GM10847 (cell line): ENCODE data around the gene SLC35E2B.

Experiments used
- POLR2A ChIP-seq: IDR thresholded peaks from 2 replicates; pipeline ENCODE4 v1.6.1; 2011; ENCODE audit not compliant: insufficient read length; ENCODE audit errors: extremely low read depth

Gene SLC35E2B

DNA sequence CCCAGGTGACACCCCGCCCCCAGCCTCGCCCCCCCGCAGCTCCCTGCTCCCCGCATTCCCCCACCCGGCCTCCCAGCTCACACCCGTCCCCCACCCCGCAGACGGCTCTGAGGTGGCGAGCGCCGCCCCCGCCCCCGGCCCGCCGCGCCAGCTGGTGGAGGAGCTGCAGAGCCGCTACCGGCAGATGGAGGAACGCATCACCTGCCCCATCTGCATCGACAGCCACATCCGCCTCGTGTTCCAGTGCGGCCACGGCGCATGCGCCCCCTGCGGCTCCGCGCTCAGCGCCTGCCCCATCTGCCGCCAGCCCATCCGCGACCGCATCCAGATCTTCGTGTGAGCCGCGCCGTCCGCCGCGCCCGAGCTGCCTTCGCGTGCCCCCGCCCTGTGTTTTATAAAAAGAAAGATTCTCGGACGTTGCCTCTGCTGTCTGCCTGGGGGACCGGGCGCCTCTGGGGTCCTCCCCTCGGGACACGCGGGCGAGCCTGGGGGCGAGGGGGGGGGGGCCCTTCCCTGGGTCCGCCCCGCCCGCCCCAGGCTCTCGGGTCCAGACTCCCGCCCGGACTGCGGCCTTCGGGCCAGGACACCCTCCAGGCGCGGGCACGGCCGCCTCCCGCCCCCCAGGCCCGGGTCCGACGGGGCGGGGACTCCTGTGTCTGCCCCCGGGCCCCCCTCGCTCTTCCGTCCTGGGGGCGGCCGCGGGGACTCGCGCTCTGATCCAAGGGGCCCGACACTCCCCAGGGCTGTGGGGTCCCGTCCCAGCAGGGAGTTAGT, 62.2 kb downstream of the SLC35E2B start:
- TF ChIP-seq POLR2A: peak; percentile 30

- no peak for TF ChIP-seq POLR2A
Measured at GRCh38 chr1:1629430-1630190, 63.0 kb downstream of the SLC35E2B start.

GRCh38 chr1:1628754-1629429, 63.7 kb downstream of the SLC35E2B start:
- no peak for TF ChIP-seq POLR2A

- TF ChIP-seq POLR2A: no peak
Measured at GRCh38 chr1:1627829-1628753, 64.5 kb downstream of the SLC35E2B start.

DNA sequence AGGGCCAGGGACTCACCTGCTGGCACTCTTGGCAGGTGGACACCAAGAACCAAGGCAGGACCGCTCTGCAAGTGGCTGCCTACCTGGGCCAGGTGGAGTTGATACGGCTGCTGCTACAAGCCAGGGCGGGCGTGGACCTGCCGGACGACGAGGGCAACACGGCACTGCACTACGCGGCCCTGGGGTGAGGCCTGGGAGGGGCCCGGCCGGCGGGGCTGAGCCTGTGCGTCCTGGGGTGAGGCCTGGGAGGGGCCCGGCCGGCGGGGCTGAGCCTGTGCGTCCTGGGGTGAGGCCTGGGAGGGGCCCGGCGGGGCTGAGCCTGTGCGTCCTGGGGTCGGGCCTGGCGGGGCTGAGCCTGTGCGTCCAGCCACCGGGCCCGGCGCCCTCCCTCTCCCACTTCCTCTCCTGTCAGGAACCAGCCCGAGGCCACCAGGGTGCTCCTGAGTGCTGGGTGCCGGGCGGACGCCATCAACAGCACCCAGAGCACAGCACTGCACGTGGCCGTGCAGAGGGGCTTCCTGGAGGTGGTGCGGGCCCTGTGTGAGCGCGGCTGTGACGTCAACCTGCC, 65.2 kb downstream of the SLC35E2B start:
- no peak for TF ChIP-seq POLR2A

GRCh38 chr1:1626207-1627141, 66.1 kb downstream of the SLC35E2B start:
- no peak for TF ChIP-seq POLR2A

DNA sequence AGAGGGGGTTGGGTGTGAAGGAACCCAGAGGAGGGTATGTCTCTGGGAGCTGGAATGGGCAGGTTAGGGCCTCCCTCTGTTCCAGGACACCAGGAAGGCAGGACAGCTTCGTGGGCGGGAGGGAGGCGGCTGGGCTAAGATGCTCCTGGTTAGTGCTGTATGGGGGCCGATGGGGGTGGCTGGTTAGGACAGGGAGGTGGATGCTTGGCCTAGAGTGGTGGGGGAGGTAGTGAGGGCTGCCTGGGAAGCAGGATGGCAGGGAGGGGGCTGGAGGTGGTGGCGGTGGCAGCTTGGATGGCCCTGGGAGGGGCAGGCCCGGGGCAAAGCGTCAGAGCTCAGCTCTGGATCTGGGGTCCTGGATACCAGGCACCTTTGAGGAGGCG, 66.8 kb downstream of the SLC35E2B start:
- no peak for TF ChIP-seq POLR2A

GRCh38 chr1:1625404-1625775, 67.2 kb downstream of the SLC35E2B start:
- no peak for TF ChIP-seq POLR2A

GRCh38 chr1:1624443-1625403, 67.9 kb downstream of the SLC35E2B start:
- TF ChIP-seq POLR2A: no peak

GRCh38 chr1:1623631-1624442, 68.8 kb downstream of the SLC35E2B start:
- no peak for TF ChIP-seq POLR2A

GRCh38 chr1:1623181-1623630, 69.4 kb downstream of the SLC35E2B start:
- TF ChIP-seq POLR2A: no peak

DNA sequence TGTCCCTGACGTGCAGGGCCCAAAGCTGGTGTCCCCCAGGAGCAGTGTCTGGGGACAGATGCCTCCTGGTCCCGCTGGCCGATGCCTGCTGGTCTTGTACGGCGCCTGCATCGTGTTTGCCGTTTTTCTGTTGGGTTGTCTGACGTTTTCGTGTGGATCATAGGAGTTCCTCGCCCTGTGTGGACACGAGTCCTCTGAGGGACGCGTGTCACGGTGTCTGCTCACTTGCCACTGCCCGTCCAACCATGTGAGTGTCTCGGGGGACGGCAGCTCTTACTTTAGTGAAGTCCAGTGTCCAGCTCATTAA, 69.9 kb downstream of the SLC35E2B start:
- TF ChIP-seq POLR2A: no peak
